Measurements from ENCODE around the gene TMEM132A. TPM values are rescaled to one million over a fixed set of nuclear protein-coding genes. Genes with fewer than 3 reads are reported as not detected.
"Not testable (repeated sequence)": the region's sequence is repeated elsewhere in the genome, so short reads cannot be mapped to it uniquely, and the experiment has no call there.

TMEM132A gene
- total RNA-seq, 2 experiments from 2014 or later = 3.3 to 5.7 TPM

DNA sequence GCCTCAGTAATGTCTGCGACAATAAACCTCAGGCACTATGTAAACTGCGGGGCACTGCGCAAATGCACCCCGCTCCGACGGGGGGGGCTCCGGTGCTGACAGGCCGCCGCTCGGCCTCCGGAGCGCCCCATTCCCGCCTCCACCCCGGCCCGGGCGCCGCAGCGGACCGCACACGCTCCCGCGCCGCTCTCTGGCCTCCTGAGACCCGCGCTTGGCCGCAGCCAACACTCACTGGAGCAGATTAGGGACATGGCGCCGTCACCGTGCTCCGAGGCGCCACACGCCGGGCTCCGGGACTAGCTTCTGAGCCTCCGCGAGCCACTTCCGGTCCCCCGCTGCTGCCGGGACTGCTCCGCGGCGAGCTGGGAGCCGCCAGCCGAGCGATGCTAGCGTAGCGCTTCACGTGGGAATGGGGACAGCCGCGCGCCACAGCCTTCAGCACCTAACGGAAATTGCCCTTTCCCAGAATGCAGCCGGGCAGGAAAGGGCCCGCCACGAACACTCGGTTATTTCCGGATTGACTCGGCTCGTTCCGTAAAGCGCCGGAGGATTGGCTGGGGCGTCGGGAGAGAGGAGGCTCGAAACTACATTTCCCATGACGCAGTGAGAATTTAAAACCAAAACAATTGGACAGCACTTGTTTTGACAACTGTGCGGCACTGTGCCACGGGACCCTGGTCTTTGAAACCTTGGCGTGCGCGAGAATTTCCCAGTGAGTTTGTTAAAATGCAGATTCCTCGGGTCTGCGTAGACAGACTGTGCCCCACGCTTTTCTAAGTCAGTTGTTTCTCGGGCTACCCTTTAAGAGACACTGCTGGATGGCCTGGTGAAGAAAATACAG, 17.9 kb upstream of the TMEM132A start, which contains the start of gene PRPF19:
Gene PRPF19, minus strand, starts transcription at position 454 of the 841 bp plus-strand sequence. Its CDS starts 203 bp downstream, at position 251.
- peak; percentile 100 for DNase-seq
- Mint-ChIP-seq H3K4me3 (peak within 1 kb of the TSS; percentile 90), H3K27ac (peak within 1 kb of the TSS; percentile 94), H3K27me3 (no peaks in the 10 kb centered on the region), H3K36me3 (peaks cover 18% of the 10 kb centered on the region), H3K4me1 (ENCODE audit: low read depth) (peaks cover 36% of the 10 kb centered on the region), H3K9me3 (no peaks in the 10 kb centered on the region)
- ChIA-PET POLR2A (interaction anchor here (1.1 to 3.5 kb wide), 6 partner anchors 9 to 185 kb away, joined by 3 to 26 read pairs (median 3); partner anchors contain the start of gene TMEM109), CTCF (interaction anchor here (1.0 to 11.1 kb wide), 4 partner anchors 8 to 223 kb away, joined by 3 to 117 read pairs (median 46); partner anchors contain the start of gene TMEM109)
- intact Hi-C loops (cut with micrococcal nuclease) = loop anchor here (1.0 to 5.0 kb wide), 4 partner anchors 8 to 526 kb away; partner anchors contain the start of genes SDHAF2, TMEM109 and VPS37C

DNA sequence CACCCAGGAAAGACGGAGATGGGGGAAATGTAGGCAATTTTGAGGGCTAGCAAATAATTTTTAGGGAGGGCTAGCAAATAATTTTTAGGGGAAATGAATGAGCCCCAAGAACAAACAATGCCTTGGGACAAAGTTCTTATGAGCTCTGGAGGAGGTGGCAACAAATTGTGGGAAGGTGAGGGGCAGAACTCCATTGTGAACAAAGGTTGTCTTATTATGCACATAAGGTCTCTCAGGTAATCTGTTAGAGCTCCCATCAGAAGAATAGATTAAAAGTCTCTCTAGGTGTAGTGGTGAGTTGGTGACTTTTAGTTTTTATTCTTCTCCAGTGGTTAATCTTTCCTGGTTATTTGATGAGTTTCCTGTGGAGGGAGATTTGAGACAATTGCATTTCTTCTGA, 15.5 kb upstream of the TMEM132A start:
- POLR2A ChIA-PET = no interaction called here
- DNase-seq = no peak
- CTCF ChIA-PET = interaction anchor here (1.1 kb wide), 1 partner anchor 61 kb away, joined by 3 read pairs; no protein-coding TSS in a partner anchor
- intact Hi-C loops (cut with micrococcal nuclease) = loop anchor here (5.0 kb wide), 1 partner anchor 523 kb away; the partner anchor contains the start of gene SDHAF2
- Mint-ChIP-seq H3K27me3 (no peaks in the 10 kb centered on the region), H3K4me3 (no peak overlapping the region), H3K27ac (no peak overlapping the region), H3K36me3 (peaks cover 8% of the 10 kb centered on the region), H3K4me1 (ENCODE audit: low read depth) (peaks cover 48% of the 10 kb centered on the region), H3K9me3 (no peaks in the 10 kb centered on the region)

DNA sequence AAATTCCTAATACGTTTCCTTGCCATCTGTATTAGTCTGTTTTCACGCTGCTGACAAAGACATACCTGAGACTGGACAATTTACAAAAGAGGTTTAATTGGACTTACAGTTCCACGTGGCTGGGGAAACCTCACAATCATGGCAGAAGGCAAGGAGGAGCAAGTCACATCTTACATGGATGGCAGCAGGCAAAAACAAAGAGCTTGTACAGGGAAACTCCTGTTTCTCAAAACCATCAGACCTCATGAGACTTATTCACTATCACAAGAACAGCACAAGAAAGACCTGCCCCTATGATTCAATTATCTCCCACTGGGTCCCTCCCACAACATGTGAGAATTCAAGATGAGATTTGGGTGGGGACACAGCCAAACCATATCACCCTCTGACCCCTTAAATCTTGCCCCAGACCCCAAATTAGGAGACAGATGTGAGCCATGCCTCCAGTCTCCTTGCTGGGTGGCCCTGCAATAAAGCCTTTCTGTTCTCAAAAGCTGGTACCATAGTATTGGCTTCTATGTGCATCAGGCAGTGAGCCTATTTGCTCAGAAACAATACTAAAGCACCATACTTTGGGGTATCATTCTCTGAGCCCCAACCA, 14.5 kb upstream of the TMEM132A start:
- CTCF ChIA-PET = interaction anchor here (1.1 kb wide), 1 partner anchor 60 kb away, joined by 3 read pairs; no protein-coding TSS in a partner anchor
- POLR2A ChIA-PET, DNase-seq, H3K27me3 Mint-ChIP-seq, H3K36me3 Mint-ChIP-seq, H3K9me3 Mint-ChIP-seq, H3K4me3 Mint-ChIP-seq, H3K27ac Mint-ChIP-seq: not testable (repeated sequence)
- peaks cover 39% of the 10 kb centered on the region for H3K4me1 Mint-ChIP-seq (ENCODE audit: low read depth)
- intact Hi-C loops (cut with micrococcal nuclease) = loop anchor here (5.0 to 10.0 kb wide), 2 partner anchors 425 to 523 kb away; partner anchors contain the start of genes DDB1, SDHAF2 and TKFC

DNA sequence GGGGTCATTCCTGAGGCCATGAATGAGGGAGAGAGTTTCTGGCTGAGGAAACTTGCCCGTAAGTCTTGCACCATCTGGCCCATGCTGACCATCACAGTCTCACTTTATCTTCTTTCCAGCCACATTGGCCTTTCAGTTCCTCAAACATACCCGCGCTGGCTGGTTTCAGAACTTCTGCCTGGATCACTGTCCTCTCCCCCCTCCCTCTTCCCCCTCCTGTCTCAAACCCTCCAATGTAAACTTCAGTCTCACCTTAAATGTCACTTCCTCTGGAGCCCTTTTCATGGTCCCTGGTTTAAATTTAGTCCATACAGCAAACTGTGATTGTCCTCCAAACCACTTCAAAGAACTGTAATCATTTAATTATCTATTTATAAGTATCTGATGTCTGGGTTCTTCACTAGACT, 14.0 kb upstream of the TMEM132A start:
- Mint-ChIP-seq H3K4me1 (ENCODE audit: low read depth) (peaks cover 35% of the 10 kb centered on the region), H3K4me3 (no peak overlapping the region), H3K36me3 (peaks cover 2% of the 10 kb centered on the region), H3K27me3 (no peaks in the 10 kb centered on the region), H3K27ac (peak overlapping the region; percentile 44), H3K9me3 (no peaks in the 10 kb centered on the region)
- POLR2A ChIA-PET = no interaction called here
- CTCF ChIA-PET = no interaction called here
- intact Hi-C loops (cut with micrococcal nuclease) = loop anchor here (10.0 kb wide), 1 partner anchor 425 kb away; the partner anchor contains the start of genes DDB1 and TKFC
- no peak for DNase-seq

DNA sequence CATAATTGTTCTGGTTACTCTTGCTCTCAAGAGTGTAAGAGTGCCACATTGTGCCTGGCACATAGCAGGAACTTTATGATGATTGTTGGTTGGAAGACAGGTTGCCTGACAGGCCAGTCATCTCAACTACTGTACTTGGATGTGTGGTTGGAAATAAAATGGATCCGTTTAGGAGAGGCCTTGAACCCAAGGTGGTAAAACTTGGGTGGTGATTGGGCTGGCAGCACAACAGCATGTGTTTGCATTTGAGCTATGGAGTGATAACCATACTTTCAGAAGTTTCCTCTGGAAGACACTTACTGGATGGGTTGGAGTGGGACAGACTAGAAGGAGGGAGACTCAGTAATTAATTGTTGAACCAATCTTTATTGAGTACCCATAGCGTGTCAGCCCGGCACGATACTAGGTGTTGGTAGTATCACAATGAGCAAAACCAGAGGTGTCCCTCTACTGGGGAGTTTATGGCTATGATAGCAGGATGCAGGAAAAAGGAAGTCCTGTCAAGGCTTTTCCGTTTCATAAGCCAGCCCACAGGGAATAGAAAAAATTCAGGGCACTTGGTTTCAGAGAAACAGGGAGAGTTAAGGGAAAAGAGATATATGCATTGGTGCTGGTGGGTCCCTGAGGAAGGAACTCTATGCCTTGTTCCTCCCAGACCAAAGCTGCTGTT, 13.4 kb upstream of the TMEM132A start:
- CTCF ChIA-PET = interaction anchor here (7.4 kb wide), 1 partner anchor 8 kb away, joined by 86 read pairs; the partner anchor contains the start of gene PRPF19
- intact Hi-C loops (cut with micrococcal nuclease) = loop anchor here (10.0 kb wide), 1 partner anchor 424 kb away; the partner anchor contains the start of genes DDB1 and TKFC
- no peaks in the 10 kb centered on the region for H3K27me3 Mint-ChIP-seq
- POLR2A ChIA-PET = no interaction called here
- no peak overlapping the region for H3K4me3 Mint-ChIP-seq
- H3K27ac Mint-ChIP-seq = peak overlapping the region; percentile 44
- peaks cover 37% of the 10 kb centered on the region for H3K4me1 Mint-ChIP-seq (ENCODE audit: low read depth)
- H3K9me3 Mint-ChIP-seq = no peaks in the 10 kb centered on the region
- peaks cover 4% of the 10 kb centered on the region for H3K36me3 Mint-ChIP-seq
- DNase-seq = no peak

DNA sequence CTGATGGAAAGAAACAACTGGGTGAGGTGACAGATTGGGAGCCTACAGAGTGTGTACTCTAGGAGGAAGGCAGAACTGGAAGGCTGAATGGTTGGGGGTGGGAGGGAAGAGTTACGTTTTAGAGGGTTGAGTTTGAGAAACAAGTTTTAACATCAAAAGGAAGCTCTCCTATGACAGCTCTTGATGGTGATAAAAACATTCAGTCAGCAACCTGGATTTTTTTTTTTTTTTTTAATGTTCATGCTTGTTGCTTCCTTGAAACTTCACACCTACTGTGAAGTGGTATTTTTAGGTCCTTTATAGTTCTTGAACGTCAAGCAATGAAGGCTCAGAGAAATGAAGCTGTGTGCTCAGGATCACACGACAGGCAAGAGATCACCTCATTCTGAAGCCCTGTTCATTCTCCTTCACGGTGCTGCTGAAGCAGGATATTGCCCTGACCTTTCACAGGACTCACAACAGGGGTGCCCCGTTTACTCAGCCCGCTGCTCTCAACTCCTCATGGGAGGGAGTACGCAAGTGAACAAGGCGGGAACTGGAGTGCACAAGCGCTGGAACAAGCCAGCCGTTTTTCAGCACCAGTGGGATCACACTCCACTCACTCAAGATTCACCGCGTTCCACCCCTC, 11.9 kb upstream of the TMEM132A start:
- POLR2A ChIA-PET = interaction anchor here (0.6 kb wide), 1 partner anchor 73 kb away, joined by 3 read pairs; no protein-coding TSS in a partner anchor
- CTCF ChIA-PET = interaction anchor here (0.6 to 7.4 kb wide), 4 partner anchors 10 to 710 kb away, joined by 3 to 86 read pairs (median 3); partner anchors contain the start of gene PRPF19
- intact Hi-C loops (cut with micrococcal nuclease) = loop anchor here (10.0 kb wide), 1 partner anchor 422 kb away; the partner anchor contains the start of genes DDB1 and TKFC
- Mint-ChIP-seq H3K9me3 (no peaks in the 10 kb centered on the region), H3K4me3 (peak overlapping the region; percentile 3), H3K4me1 (ENCODE audit: low read depth) (peaks cover 43% of the 10 kb centered on the region), H3K36me3 (peaks cover 13% of the 10 kb centered on the region), H3K27me3 (no peaks in the 10 kb centered on the region), H3K27ac (peak overlapping the region; percentile 59)
- peak; percentile 32 for DNase-seq

DNA sequence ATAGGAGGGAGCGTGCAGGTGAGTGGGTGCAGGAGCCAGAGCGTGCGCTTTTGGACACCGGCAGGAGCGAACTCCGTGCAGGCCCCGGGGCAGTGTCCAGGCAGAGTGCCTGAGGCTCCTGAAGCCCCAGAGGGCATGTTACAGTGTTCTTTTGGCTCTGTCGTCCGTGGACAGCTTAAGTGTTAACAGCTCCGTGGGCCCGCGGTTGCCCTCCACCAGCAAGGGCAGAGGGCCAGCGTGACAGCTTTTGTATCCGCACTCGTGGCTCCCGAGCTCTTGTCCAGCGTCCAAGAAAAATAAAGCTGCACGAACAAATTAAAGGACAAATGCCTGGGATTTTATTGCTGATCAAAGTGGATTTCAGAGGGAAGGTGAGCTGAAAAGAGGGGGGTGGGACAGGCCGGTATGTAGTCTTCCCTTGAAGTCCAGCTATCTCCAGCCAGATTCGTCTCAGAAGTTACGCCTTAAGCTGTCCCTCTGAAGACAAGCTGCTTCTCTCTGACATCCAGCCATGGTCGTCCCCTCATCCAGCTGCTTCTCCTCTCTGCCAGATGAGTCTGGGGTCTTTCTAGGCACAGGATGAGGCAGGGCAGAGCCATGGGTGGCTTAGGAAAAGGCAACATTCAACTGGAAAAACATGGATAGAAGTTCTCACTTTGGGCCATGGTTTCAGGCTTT, 11.3 kb upstream of the TMEM132A start:
- intact Hi-C loops (cut with micrococcal nuclease) = loop anchor here (10.0 kb wide), 1 partner anchor 422 kb away; the partner anchor contains the start of genes DDB1 and TKFC
- Mint-ChIP-seq H3K4me3 (no peak overlapping the region), H3K9me3 (no peaks in the 10 kb centered on the region), H3K27ac (peak overlapping the region; percentile 91), H3K36me3 (peaks cover 15% of the 10 kb centered on the region), H3K4me1 (ENCODE audit: low read depth) (peaks cover 46% of the 10 kb centered on the region), H3K27me3 (no peaks in the 10 kb centered on the region)
- CTCF ChIA-PET = interaction anchor here (0.9 to 7.4 kb wide), 6 partner anchors 11 to 150 kb away, joined by 3 to 86 read pairs (median 4); partner anchors contain the start of gene PRPF19
- no peak for DNase-seq
- POLR2A ChIA-PET = interaction anchor here (0.9 to 4.1 kb wide), 4 partner anchors 8 to 199 kb away, joined by 3 to 26 read pairs (median 4); partner anchors contain the start of genes CD5 and PRPF19

DNA sequence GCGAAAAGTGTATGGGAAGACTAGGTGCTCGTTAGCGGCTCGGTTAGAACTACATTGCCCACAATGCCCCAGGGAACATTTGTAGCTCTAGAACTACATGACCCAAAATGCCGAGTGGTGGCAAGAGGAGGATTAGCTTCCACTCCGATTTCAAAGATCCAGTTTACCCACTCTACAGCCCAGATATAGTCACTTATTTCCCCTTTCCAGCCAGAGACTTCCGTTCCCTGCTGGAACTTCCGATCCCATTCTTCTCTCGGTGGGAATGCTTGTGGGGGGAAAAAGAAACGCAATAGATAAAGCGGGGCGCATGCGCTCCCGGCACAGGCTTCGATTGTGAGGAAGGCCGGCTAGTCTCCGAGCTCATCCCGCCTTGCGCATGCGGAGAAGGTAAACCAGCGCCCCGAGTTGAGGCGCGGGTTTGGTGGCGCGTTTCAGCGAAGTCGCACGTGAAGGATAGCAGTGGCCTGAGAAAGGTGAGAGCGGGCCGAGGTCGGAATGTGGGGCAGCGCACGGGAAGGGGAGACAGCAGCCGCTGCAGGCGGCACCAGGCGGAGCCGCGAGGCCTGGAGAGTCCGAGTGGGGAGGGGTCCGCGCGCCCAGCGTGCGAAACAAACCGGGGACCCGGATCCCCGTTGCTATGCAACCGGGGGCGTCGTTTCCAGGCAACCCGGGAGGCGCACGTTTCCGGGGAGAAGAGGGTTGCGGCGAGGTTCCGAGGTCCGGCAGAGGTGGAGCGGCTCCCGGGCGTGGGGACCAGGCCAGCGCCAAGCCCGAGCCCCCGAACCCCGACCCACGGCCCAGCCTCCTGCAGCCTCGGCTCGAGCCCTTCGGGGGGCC, 10.2 kb upstream of the TMEM132A start, which contains the start of gene TMEM109:
Gene TMEM109, plus strand, starts transcription at position 366 of the 840 bp plus-strand sequence. CDS start 5,536 bp downstream, outside the sequence.
- no peaks in the 10 kb centered on the region for H3K9me3 Mint-ChIP-seq
- H3K27me3 Mint-ChIP-seq = no peaks in the 10 kb centered on the region
- intact Hi-C loops (cut with micrococcal nuclease) = loop anchor here (1.0 to 10.0 kb wide), 5 partner anchors 8 to 421 kb away; partner anchors contain the start of genes DDB1, PRPF19 and TKFC
- H3K4me3 Mint-ChIP-seq = peak within 1 kb of the TSS; percentile 92
- ChIA-PET CTCF (interaction anchor here (0.9 to 7.4 kb wide), 8 partner anchors 12 to 151 kb away, joined by 3 to 86 read pairs (median 4); partner anchors contain the start of gene PRPF19), POLR2A (interaction anchor here (0.9 to 4.1 kb wide), 5 partner anchors 9 to 204 kb away, joined by 3 to 26 read pairs (median 4); partner anchors contain the start of genes CD5 and PRPF19)
- peaks cover 56% of the 10 kb centered on the region for H3K4me1 Mint-ChIP-seq (ENCODE audit: low read depth)
- peak; percentile 92 for DNase-seq
- peak within 1 kb of the TSS; percentile 91 for H3K27ac Mint-ChIP-seq
- peaks cover 15% of the 10 kb centered on the region for H3K36me3 Mint-ChIP-seq

DNA sequence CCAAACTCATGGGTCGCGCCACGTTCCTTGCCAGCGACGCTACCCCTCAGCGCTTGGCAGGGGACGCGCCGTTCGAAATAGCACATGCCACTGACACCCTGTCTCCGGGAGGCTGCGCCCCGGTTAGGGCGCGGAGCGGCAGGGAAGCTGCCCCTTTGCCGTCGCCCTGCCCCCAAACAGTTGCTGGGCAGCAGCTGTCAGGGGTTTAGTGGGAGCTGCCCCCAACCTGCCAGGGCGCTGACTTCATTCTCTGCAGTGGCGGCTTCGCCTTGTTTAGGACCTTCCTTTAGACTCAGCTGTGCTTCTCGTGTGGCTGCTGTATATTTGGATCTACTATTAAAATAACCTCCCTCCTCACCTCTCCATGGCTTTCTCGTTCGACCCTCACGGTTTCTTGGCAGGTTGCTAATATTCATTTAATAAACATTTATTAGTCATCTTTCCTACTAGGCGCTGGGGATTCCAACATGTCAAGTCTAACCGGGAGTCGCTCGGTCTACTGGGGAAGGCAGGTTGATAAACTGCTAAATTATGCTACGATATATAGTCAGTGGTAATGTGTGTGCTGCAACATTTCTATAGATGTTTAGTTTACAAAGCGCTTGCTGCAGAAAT, 9.5 kb upstream of the TMEM132A start:
- H3K4me3 Mint-ChIP-seq = peak overlapping the region; percentile 92
- H3K27ac Mint-ChIP-seq = peak overlapping the region; percentile 78
- CTCF ChIA-PET = interaction anchor here (0.6 to 7.4 kb wide), 14 partner anchors 9 to 355 kb away, joined by 3 to 86 read pairs (median 4); partner anchors contain the start of genes PRPF19 and TMEM132A
- H3K36me3 Mint-ChIP-seq = peaks cover 20% of the 10 kb centered on the region
- no peaks in the 10 kb centered on the region for H3K9me3 Mint-ChIP-seq
- POLR2A ChIA-PET = interaction anchor here (0.8 to 4.1 kb wide), 7 partner anchors 10 to 197 kb away, joined by 3 to 26 read pairs (median 4); partner anchors contain the start of genes CD5 and PRPF19
- H3K4me1 Mint-ChIP-seq (ENCODE audit: low read depth) = peaks cover 64% of the 10 kb centered on the region
- no peak for DNase-seq
- H3K27me3 Mint-ChIP-seq = no peaks in the 10 kb centered on the region
- intact Hi-C loops (cut with micrococcal nuclease) = loop anchor here (1.0 to 10.0 kb wide), 9 partner anchors 8 to 420 kb away; partner anchors contain the start of genes DDB1, PRPF19, SLC15A3 and TKFC
